Gastroesophageal sphincter (tissue), 4 donors: ENCODE results near the gene RFTN1. TPM values are rescaled to one million over a fixed set of nuclear protein-coding genes. Genes with fewer than 3 reads are reported as not detected.
A peak's percentile ranks its signal among the peaks of the same experiment; 100 is the strongest.

Experiments
- ATAC-seq: fragments of 150-250 bp; one replicate; pipeline ENCODE4 v1.9.1; 2016; ENCODE audit warnings: mild to moderate bottlenecking, moderate library complexity
- H3K27ac ChIP-seq, 4 donors: fragments of 200-600 bp; sonication (generic) in 3 of 4; 1 replicate in 3 of 4; 2 replicates in 1 of 4; pipeline ENCODE4 v1.5.1; 2016 to 2019
- H3K27me3 ChIP-seq: fragments of 200-600 bp; sonication (generic); one replicate; pipeline ENCODE4 v1.5.1; 2019
- H3K36me3 ChIP-seq, 2 donors: fragments of 200-600 bp; sonication (generic); one replicate each; pipeline ENCODE4 v1.5.1; 2019; ENCODE audit warnings: control low read depth in 1 of 2
- H3K4me1 ChIP-seq, 3 donors: fragments of 200-600 bp; sonication (generic); 1 replicate in 2 of 3; 2 replicates in 1 of 3; pipeline ENCODE4 v1.5.1; 2016 to 2019; ENCODE audit warnings: control low read depth in 2 of 3
- H3K4me3 ChIP-seq, 2 donors: fragments of 200-600 bp; sonication (generic); one replicate each; pipeline ENCODE4 v1.5.1; 2019; ENCODE audit warnings: mild to moderate bottlenecking in 1 of 2, moderate library complexity in 1 of 2
- H3K9me3 ChIP-seq, 3 donors: fragments of 200-600 bp; sonication (generic); one replicate each; pipeline ENCODE4 v1.5.1; 2017 to 2019; ENCODE audit warnings: control low read depth in 2 of 3
- EP300 ChIP-seq: sonication (generic); formaldehyde crosslinking; IDR thresholded peaks from one replicate; pipeline ENCODE4 v1.6.1; 2017; ENCODE audit warnings: antibody characterized with exemption, mild to moderate bottlenecking
- POLR2A ChIP-seq, 2 donors: fragments of 450-650 bp; IDR thresholded peaks; one replicate each; pipeline ENCODE4 v1.6.1; 2017; ENCODE audit warnings: antibody characterized with exemption in 2 of 2, mild to moderate bottlenecking in 2 of 2, moderate library complexity in 1 of 2
- POLR2AphosphoS5 ChIP-seq: sonication (generic); formaldehyde crosslinking; IDR thresholded peaks from one replicate; pipeline ENCODE4 v1.6.1; 2017; ENCODE audit warnings: antibody characterized with exemption
- WGBS, 2 donors: methylation state at CpG; one replicate each; pipeline ENCODE4 v1.1.5; 2018; ENCODE audit warnings: low coverage in 1 of 2; 5-methylcytosine and 5-hydroxymethylcytosine counted together
- total RNA-seq, 4 donors: library from RNA; depleted of rRNA; stranded (reverse); fragments of >200 nt; gene quantifications; one replicate each; pipeline ENCODE4 v1.1.0, GENCODE V29; 2016
- TF ChIP-seq, protein P1 (sequence below), 4 experiments: fragments of 200-600 bp in 2 of 4; fragments of 450-650 bp in 2 of 4; sonication (generic) in 1 of 4; IDR thresholded peaks; one replicate each; pipeline ENCODE4 v1.5.1; 2017 to 2019; ENCODE audit warnings: antibody characterized with exemption in 4 of 4, mild to moderate bottlenecking in 2 of 4, moderate library complexity in 2 of 4

RFTN1 gene
- total RNA-seq, 4 donors from 2014 or later = 30.6 to 110 (median 68.2) TPM

DNA sequence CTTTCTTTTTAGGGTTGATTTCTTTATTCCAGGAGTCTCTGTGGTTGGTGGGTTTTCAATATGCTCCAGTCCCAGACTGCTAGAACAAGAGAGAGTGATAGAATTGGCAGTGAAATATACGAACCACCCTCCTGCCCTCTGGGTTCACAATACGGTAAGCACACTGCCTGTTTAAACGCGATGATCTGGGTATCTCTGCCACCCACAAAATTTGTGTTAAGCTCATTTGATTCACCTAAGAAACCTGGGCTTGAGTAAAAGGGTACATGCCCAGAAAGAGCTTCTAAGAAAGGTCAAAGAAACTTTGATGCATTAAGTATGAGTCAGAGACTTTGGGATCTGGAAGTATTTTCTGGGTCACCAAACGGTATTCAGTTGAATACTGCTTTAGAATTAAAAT lies 218.7 kb downstream of the RFTN1 start:
- Histone ChIP-seq H3K36me3 (peaks cover 0 to 16% of the 10 kb centered on the region in 2 donors), H3K27me3 (no peaks in the 10 kb centered on the region), H3K9me3 (no peaks in the 10 kb centered on the region), H3K27ac (no peak overlapping the region), H3K4me1 (peaks cover 3 to 27% (median 5%) of the 10 kb centered on the region in 3 donors), H3K4me3 (no peak overlapping the region)
- TF ChIP-seq, protein P1, sequence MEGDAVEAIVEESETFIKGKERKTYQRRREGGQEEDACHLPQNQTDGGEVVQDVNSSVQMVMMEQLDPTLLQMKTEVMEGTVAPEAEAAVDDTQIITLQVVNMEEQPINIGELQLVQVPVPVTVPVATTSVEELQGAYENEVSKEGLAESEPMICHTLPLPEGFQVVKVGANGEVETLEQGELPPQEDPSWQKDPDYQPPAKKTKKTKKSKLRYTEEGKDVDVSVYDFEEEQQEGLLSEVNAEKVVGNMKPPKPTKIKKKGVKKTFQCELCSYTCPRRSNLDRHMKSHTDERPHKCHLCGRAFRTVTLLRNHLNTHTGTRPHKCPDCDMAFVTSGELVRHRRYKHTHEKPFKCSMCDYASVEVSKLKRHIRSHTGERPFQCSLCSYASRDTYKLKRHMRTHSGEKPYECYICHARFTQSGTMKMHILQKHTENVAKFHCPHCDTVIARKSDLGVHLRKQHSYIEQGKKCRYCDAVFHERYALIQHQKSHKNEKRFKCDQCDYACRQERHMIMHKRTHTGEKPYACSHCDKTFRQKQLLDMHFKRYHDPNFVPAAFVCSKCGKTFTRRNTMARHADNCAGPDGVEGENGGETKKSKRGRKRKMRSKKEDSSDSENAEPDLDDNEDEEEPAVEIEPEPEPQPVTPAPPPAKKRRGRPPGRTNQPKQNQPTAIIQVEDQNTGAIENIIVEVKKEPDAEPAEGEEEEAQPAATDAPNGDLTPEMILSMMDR (IDR thresholded peaks at IDR 0.05) = no peak
- TF ChIP-seq POLR2AphosphoS5 (no peak), POLR2A (IDR thresholded peaks at IDR 0.05) (no peak), EP300 (no peak)
- ATAC-seq = no peak
- 84% methylated on average over 5 of the region's 5 CpGs; no CpG with 5 or more reads in 1 of the 2 donors for WGBS, 2 donors

DNA sequence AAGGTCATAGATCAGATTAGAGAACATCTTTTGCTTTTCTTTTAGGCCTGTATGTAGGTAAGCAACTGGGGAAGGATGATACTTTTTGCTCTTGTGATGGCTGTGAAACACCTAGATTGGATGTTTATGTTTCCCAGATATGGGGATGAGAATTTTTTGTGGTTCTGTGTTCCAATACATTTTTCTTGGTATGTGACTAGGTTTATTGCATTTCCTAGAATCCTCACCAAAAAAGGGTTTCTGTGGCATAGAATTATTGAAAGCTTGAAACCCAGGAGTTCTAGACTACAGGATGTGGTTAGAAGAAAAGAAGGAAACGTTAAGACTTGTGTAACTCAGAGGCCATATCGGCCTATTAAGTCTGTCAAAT lies 222.7 kb downstream of the RFTN1 start:
- 43 to 48% methylated on average over 2 of the region's 2 CpGs for WGBS, 2 donors
- ATAC-seq = no peak
- Histone ChIP-seq H3K27me3 (no peaks in the 10 kb centered on the region), H3K36me3 (peaks cover 0 to 39% of the 10 kb centered on the region in 2 donors), H3K27ac (peak overlapping the region in 2 of 4 donors; percentile 29 to 43), H3K4me1 (peaks cover 0 to 44% (median 5%) of the 10 kb centered on the region in 3 donors), H3K4me3 (no peak overlapping the region), H3K9me3 (no peaks in the 10 kb centered on the region)
- TF ChIP-seq, protein P1 (IDR thresholded peaks at IDR 0.05) = no peak

- H3K27ac ChIP-seq = peak overlapping the region in 2 of 4 donors; percentile 29 to 55
- H3K4me3 ChIP-seq = no peak overlapping the region
Measured at GRCh38 chr3:16290007-16290826, 223.3 kb downstream of the RFTN1 start.

GRCh38 chr3:16289144-16289889 lies 224.2 kb downstream of the RFTN1 start:
- peak overlapping the region in 3 of 4 donors; percentile 35 to 55 (median 46) for H3K27ac ChIP-seq
- 69 to 73% methylated on average over 2 of the region's 2 CpGs for WGBS, 2 donors
- peaks cover 0 to 44% (median 5%) of the 10 kb centered on the region in 3 donors for H3K4me1 ChIP-seq
- H3K36me3 ChIP-seq = peaks cover 0 to 36% of the 10 kb centered on the region in 2 donors
- no peak for ATAC-seq
- H3K27me3 ChIP-seq = no peaks in the 10 kb centered on the region
- H3K9me3 ChIP-seq = no peaks in the 10 kb centered on the region
- no peak overlapping the region for H3K4me3 ChIP-seq
- TF ChIP-seq EP300 (no peak), POLR2AphosphoS5 (no peak), POLR2A (IDR thresholded peaks at IDR 0.05) (no peak)

More at GRCh38 chr3:16290007-16290826, 223.3 kb downstream of the RFTN1 start:
- Histone ChIP-seq H3K4me1 (peaks cover 0 to 44% (median 5%) of the 10 kb centered on the region in 3 donors), H3K36me3 (peaks cover 0 to 35% of the 10 kb centered on the region in 2 donors), H3K27me3 (no peaks in the 10 kb centered on the region), H3K9me3 (no peaks in the 10 kb centered on the region)
- TF ChIP-seq, protein P1 (IDR thresholded peaks at IDR 0.05) = peak; percentile 66 to 88 (median 80)
- TF ChIP-seq POLR2AphosphoS5 = no peak
- 53 to 57% methylated on average over 3 of the region's 3 CpGs for WGBS, 2 donors
- peak; percentile 25 for ATAC-seq

GRCh38 chr3:16288664-16289063 lies 224.8 kb downstream of the RFTN1 start:
- Histone ChIP-seq H3K27me3 (no peaks in the 10 kb centered on the region), H3K4me1 (peaks cover 0 to 44% (median 5%) of the 10 kb centered on the region in 3 donors), H3K4me3 (no peak overlapping the region), H3K27ac (peak overlapping the region in 3 of 4 donors; percentile 7 to 55 (median 35)), H3K36me3 (peaks cover 0 to 42% of the 10 kb centered on the region in 2 donors), H3K9me3 (no peaks in the 10 kb centered on the region)
- ATAC-seq = peak; percentile 37
- no peak for TF ChIP-seq POLR2AphosphoS5
- no peak for TF ChIP-seq EP300
- TF ChIP-seq, protein P1 (IDR thresholded peaks at IDR 0.05) = no peak
- TF ChIP-seq POLR2A (IDR thresholded peaks at IDR 0.05) = no peak
- WGBS, 2 donors = 25 to 50% methylated on average over 1 of the region's 1 CpG
